ENCODE measurements around the gene MKRN1. TPM values are rescaled to one million over a fixed set of nuclear protein-coding genes. Genes with fewer than 3 reads are reported as not detected.

The MKRN1 gene
- polyA plus RNA-seq, 1 donor (not counting 4 experiments of a cell fraction or from before 2014, with no cell fraction given) = 52.9 TPM

GRCh38 chr7:140440593-140440992, 38.7 kb downstream of the MKRN1 start:
- H2AFZ ChIP-seq (ENCODE audit: control insufficient read depth, low read length) = no peak overlapping the region
- H3K27ac ChIP-seq (ENCODE audit: control insufficient read depth, insufficient read depth, low read length) = no peak overlapping the region
- H4K20me1 ChIP-seq (ENCODE audit: control insufficient read depth, extremely low read depth, insufficient read depth, low read length) = no peaks in the 10 kb centered on the region
- H3K4me1 ChIP-seq (ENCODE audit: control insufficient read depth, extremely low read depth, insufficient read depth, low read length) = no peaks in the 10 kb centered on the region
- no peak overlapping the region for H3K4me2 ChIP-seq (ENCODE audit: control insufficient read depth, extremely low read depth, insufficient read depth, low read depth, low read length)
- no peak overlapping the region for H3K9ac ChIP-seq (ENCODE audit: control insufficient read depth, extremely low read depth, insufficient read depth, low read length)
- DNase-seq (ENCODE audit: low read depth, low spot score) = no peak
- TF ChIP-seq EZH2 (IDR thresholded peaks at IDR 0.05; ENCODE audit: low read length) = no peak
- no peak for TF ChIP-seq CTCF (optimal IDR thresholded peaks at IDR 0.05 in 1 of 3, IDR thresholded peaks at IDR 0.05 in 1 of 3, conservative IDR thresholded peaks at IDR 0.05 in 1 of 3; ENCODE audit: extremely low read depth in 1 of 3, insufficient read depth in 2 of 3, low read length in 3 of 3)
- H3K36me3 ChIP-seq (ENCODE audit: control insufficient read depth in 2 of 2, extremely low read depth in 1 of 2, insufficient read depth in 2 of 2, low read length in 2 of 2) = no peaks in the 10 kb centered on the region
- H3K79me2 ChIP-seq (ENCODE audit: control insufficient read depth, insufficient read depth, low read length) = no peaks in the 10 kb centered on the region
- H3K4me3 ChIP-seq (ENCODE audit: control insufficient read depth in 2 of 3, extremely low read depth in 1 of 3, insufficient read depth in 2 of 3, low read depth in 1 of 3, low read length in 3 of 3) = no peak overlapping the region
- no peaks in the 10 kb centered on the region for H3K27me3 ChIP-seq (ENCODE audit: control insufficient read depth, extremely low read depth, insufficient read depth, low read length)
- no peak for FAIRE-seq
- H3K9me3 ChIP-seq (ENCODE audit: control insufficient read depth, low read depth, low read length) = no peaks in the 10 kb centered on the region
- no peaks in the 10 kb centered on the region for H3K9me1 ChIP-seq (ENCODE audit: control insufficient read depth, extremely low read depth, insufficient read depth, low read length)
- dilution Hi-C loops (cut with MboI; ENCODE audit: extremely low pct_ligation_motif_present, low sequenced_read_pairs) = no loop called here

- Histone ChIP-seq H3K79me2 (ENCODE audit: control insufficient read depth, insufficient read depth, low read length) (no peaks in the 10 kb centered on the region), H4K20me1 (ENCODE audit: control insufficient read depth, extremely low read depth, insufficient read depth, low read length) (no peaks in the 10 kb centered on the region), H3K4me3 (ENCODE audit: control insufficient read depth in 2 of 3, extremely low read depth in 1 of 3, insufficient read depth in 2 of 3, low read depth in 1 of 3, low read length in 3 of 3) (no peak overlapping the region), H3K9me3 (ENCODE audit: control insufficient read depth, low read depth, low read length) (no peaks in the 10 kb centered on the region), H2AFZ (ENCODE audit: control insufficient read depth, low read length) (no peak overlapping the region), H3K36me3 (ENCODE audit: control insufficient read depth in 2 of 2, extremely low read depth in 1 of 2, insufficient read depth in 2 of 2, low read length in 2 of 2) (no peaks in the 10 kb centered on the region), H3K4me2 (ENCODE audit: control insufficient read depth, extremely low read depth, insufficient read depth, low read depth, low read length) (no peak overlapping the region), H3K4me1 (ENCODE audit: control insufficient read depth, extremely low read depth, insufficient read depth, low read length) (no peaks in the 10 kb centered on the region), H3K27me3 (ENCODE audit: control insufficient read depth, extremely low read depth, insufficient read depth, low read length) (no peaks in the 10 kb centered on the region), H3K27ac (ENCODE audit: control insufficient read depth, insufficient read depth, low read length) (no peak overlapping the region), H3K9me1 (ENCODE audit: control insufficient read depth, extremely low read depth, insufficient read depth, low read length) (no peaks in the 10 kb centered on the region), H3K9ac (ENCODE audit: control insufficient read depth, extremely low read depth, insufficient read depth, low read length) (no peak overlapping the region)
- DNase-seq (ENCODE audit: low read depth, low spot score) (no peak), FAIRE-seq (peak; percentile 48)
- no peak for TF ChIP-seq EZH2 (IDR thresholded peaks at IDR 0.05; ENCODE audit: low read length)
- no peak for TF ChIP-seq CTCF (optimal IDR thresholded peaks at IDR 0.05 in 1 of 3, IDR thresholded peaks at IDR 0.05 in 1 of 3, conservative IDR thresholded peaks at IDR 0.05 in 1 of 3; ENCODE audit: extremely low read depth in 1 of 3, insufficient read depth in 2 of 3, low read length in 3 of 3)
- dilution Hi-C loops (cut with MboI; ENCODE audit: extremely low pct_ligation_motif_present, low sequenced_read_pairs) = no loop called here
These were observed 39.9 kb downstream of the MKRN1 start for GRCh38 chr7:140439359-140439758.
